ENCODE measurements around the gene ARSG. TPM values are rescaled to one million over a fixed set of nuclear protein-coding genes. Genes with fewer than 3 reads are reported as not detected.

The ARSG gene
- total RNA-seq, 2 experiments from 2014 or later = 26.1 to 53.0 TPM

DNA sequence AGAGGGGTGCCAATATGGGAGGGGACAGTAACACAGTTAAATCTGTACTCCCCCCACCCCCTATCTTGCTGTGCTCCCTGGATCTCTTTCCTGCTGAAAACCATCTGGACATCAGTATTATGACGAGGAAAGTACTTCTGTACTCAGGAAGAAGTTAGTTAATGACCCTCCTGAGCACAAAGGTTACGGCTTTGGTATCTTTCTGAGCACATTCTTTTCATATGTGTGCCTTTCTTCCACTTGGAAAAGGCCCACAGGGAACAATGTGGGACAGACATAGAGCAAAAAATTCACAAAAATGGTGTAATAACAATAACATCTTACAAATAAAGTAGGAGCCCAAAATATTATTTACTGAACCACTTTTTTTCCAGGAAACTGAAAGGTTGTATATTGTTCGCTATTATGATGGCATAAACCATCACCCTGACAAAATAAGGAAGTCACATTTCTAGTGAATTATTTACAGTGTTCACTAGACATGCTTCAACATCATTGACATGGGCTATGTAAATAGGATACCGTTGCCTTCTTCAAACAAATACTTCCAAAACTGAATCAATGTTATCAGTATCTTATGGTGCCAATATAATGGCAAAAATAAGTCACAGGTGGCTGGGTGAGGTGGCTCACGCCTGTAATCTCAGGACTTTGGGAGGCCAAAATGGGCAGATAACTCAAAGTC is 160.5 kb downstream of the ARSG start:
- CTCF ChIA-PET (ENCODE audit: unreplicated experiment) = no interaction called here
- BruUV-seq (replicated peaks) = no TSS peak
- H3K9me3 ChIP-seq (ENCODE audit: low read length) = no peaks in the 10 kb centered on the region
- intact Hi-C loops (cut with micrococcal nuclease; ENCODE audit: unreplicated experiment) = no loop called here
- DNase-seq (ENCODE audit: low spot score) = no peak
- peaks cover 24% of the 10 kb centered on the region for H3K4me1 ChIP-seq (ENCODE audit: insufficient read depth, low read length, poor library complexity, severe bottlenecking)
- no peak overlapping the region for H3K27ac ChIP-seq (ENCODE audit: low read depth, low read length, poor library complexity, severe bottlenecking)
- peaks cover 7% of the 10 kb centered on the region; the same call in 1 of the 2 replicates for H3K79me2 ChIP-seq (ENCODE audit: insufficient read depth, low read depth, low read length)
- TF ChIP-seq, protein P1, sequence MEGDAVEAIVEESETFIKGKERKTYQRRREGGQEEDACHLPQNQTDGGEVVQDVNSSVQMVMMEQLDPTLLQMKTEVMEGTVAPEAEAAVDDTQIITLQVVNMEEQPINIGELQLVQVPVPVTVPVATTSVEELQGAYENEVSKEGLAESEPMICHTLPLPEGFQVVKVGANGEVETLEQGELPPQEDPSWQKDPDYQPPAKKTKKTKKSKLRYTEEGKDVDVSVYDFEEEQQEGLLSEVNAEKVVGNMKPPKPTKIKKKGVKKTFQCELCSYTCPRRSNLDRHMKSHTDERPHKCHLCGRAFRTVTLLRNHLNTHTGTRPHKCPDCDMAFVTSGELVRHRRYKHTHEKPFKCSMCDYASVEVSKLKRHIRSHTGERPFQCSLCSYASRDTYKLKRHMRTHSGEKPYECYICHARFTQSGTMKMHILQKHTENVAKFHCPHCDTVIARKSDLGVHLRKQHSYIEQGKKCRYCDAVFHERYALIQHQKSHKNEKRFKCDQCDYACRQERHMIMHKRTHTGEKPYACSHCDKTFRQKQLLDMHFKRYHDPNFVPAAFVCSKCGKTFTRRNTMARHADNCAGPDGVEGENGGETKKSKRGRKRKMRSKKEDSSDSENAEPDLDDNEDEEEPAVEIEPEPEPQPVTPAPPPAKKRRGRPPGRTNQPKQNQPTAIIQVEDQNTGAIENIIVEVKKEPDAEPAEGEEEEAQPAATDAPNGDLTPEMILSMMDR (conservative IDR thresholded peaks at IDR 0.05; ENCODE audit: low read length) = no peak
- TF ChIP-seq EZH2phosphoT487 (IDR thresholded peaks at IDR 0.05; ENCODE audit: borderline replicate concordance, low read depth, low read length) = no peak
- H4K20me1 ChIP-seq (ENCODE audit: insufficient read depth, low read length) = no peaks in the 10 kb centered on the region
- H3K9me2 ChIP-seq (ENCODE audit: insufficient read depth, low read length) = no peaks in the 10 kb centered on the region
- no peak overlapping the region for H2AFZ ChIP-seq (ENCODE audit: low read length)
- POLR2A ChIA-PET = interaction anchor here (7.6 kb wide), 1 partner anchor 12 kb away, joined by 138 read pairs; no protein-coding TSS in a partner anchor
- H3K4me2 ChIP-seq (ENCODE audit: low read length) = no peak overlapping the region
- H3K36me3 ChIP-seq (ENCODE audit: insufficient read depth, low read length) = peaks cover 41% of the 10 kb centered on the region
- H3K4me3 ChIP-seq (ENCODE audit: low read depth, low read length, poor library complexity, severe bottlenecking) = no peak overlapping the region

DNA sequence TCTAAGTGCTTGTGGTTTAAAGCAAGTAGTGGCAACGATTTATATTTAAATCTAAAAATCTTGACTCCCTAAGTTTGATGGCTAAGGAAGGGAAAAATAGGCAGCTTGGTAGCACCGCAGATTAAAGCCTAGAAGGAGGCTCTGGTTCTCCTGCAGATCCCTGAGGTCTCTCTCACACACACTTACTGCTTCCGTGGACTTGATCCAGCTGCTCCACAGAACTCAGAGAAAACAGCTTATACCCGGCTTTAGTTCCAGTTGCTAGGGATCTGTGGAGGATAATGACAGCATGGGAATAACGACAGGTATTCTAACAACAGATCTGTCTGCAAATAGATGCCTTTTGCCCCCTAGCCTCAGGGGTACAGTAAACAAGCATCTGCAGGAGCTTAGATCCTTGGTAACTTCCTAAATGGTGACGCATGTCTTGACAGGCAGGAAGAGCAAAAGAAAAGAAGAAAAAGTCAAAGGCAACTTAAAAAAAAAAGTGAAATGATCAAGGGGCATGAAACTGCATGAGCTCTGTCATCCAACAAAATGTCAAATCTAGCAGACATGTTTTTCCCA is 161.5 kb downstream of the ARSG start:
- TF ChIP-seq, protein P1 (conservative IDR thresholded peaks at IDR 0.05; ENCODE audit: low read length) = no peak
- TF ChIP-seq EZH2phosphoT487 (IDR thresholded peaks at IDR 0.05; ENCODE audit: borderline replicate concordance, low read depth, low read length) = no peak
- Histone ChIP-seq H2AFZ (ENCODE audit: low read length) (no peak overlapping the region), H3K79me2 (ENCODE audit: insufficient read depth, low read depth, low read length) (peaks cover 7% of the 10 kb centered on the region; the same call in 1 of the 2 replicates), H4K20me1 (ENCODE audit: insufficient read depth, low read length) (no peaks in the 10 kb centered on the region), H3K27ac (ENCODE audit: low read depth, low read length, poor library complexity, severe bottlenecking) (no peak overlapping the region), H3K36me3 (ENCODE audit: insufficient read depth, low read length) (peaks cover 39% of the 10 kb centered on the region), H3K4me1 (ENCODE audit: insufficient read depth, low read length, poor library complexity, severe bottlenecking) (peaks cover 25% of the 10 kb centered on the region), H3K4me2 (ENCODE audit: low read length) (no peak overlapping the region), H3K9me2 (ENCODE audit: insufficient read depth, low read length) (no peaks in the 10 kb centered on the region), H3K9me3 (ENCODE audit: low read length) (no peaks in the 10 kb centered on the region), H3K4me3 (ENCODE audit: low read depth, low read length, poor library complexity, severe bottlenecking) (no peak overlapping the region)
- no peak for DNase-seq (ENCODE audit: low spot score)
- ChIA-PET POLR2A (interaction anchor here (0.6 to 7.6 kb wide), 6 partner anchors 11 to 272 kb away, joined by 3 to 138 read pairs (median 4); no protein-coding TSS in a partner anchor), CTCF (ENCODE audit: unreplicated experiment) (no interaction called here)
- BruUV-seq (replicated peaks) = no TSS peak
- intact Hi-C loops (cut with micrococcal nuclease; ENCODE audit: unreplicated experiment) = no loop called here
